Mesenteric fat pad (tissue), 1 donor: ENCODE measurements around the gene CDKL1. TPM values are rescaled to one million over a fixed set of nuclear protein-coding genes. Genes with fewer than 3 reads are reported as not detected.

ENCODE experiments used
- microRNA-seq: library from miRNA; unstranded; fragments of <30 nt; microRNA quantifications from one replicate; pipeline ENCODE4 v1.2.0, GENCODE V29; 2020; ENCODE audit warnings: borderline number of aligned reads
- total RNA-seq: library from RNA; stranded (reverse); fragmentation: NEBNext Ultra II Directional; extraction: Animal tissue kit (Norgen Biotek cat#: 25700); gene quantifications from one replicate; pipeline ENCODE4 v1.2.1, GENCODE V29; 2021
- donor health status: DM: yes; HTN: yes; CAD: no.

Gene CDKL1
- total RNA-seq, 1 donor from 2014 or later, result 26.2 TPM

Small RNA genes lying within 50 kb of the gene (microRNA-seq; reads per million reads assigned to microRNA genes)
- gene MIR4504, result not detected

Other genes starting within 250 kb of the CDKL1 start
- 33.0 TPM for gene SOS2, start 165.3 kb downstream of the CDKL1 start, total RNA-seq
- 4.8 TPM for gene L2HGDH, start 84.7 kb downstream of the CDKL1 start, total RNA-seq
- 19.5 TPM for gene DMAC2L, start 84.6 kb downstream of the CDKL1 start, total RNA-seq
- gene MAP4K5, start 135.7 kb upstream of the CDKL1 start, total RNA-seq, result 52.6 TPM
- 3.6 TPM for gene ATL1, start 163.3 kb upstream of the CDKL1 start, total RNA-seq